Kidney (tissue), 14 donors: ENCODE data around the gene HOXB7. TPM values are rescaled to one million over a fixed set of nuclear protein-coding genes. Genes with fewer than 3 reads are reported as not detected.
A peak's percentile ranks its signal among the peaks of the same experiment; 100 is the strongest.

Source experiments
- DNase-seq, 5 donors: peaks; one replicate each; pipeline ENCODE4 v3.0.0-alpha.2; 2013 to 2020
- FAIRE-seq: peaks from 2 replicates; lab custom pipeline; 2012; peaks lifted over from hg19 to GRCh38; lab: Jason Lieb, UNC
- H3K27ac ChIP-seq, 2 donors: one replicate each; pipeline ENCODE4 v1.7.0; 2013; ENCODE audit warnings: low read depth in 2 of 2, low read length in 2 of 2, inconsistent platforms in 1 of 2
- H3K27me3 ChIP-seq: one replicate; pipeline ENCODE4 v1.7.1; 2013; ENCODE audit warnings: low read length, inconsistent platforms; ENCODE audit not compliant: control insufficient read depth, insufficient read depth
- H3K36me3 ChIP-seq, 3 donors: one replicate each; pipeline versions ENCODE4 v1.7.0 to v1.7.1; 2013; ENCODE audit warnings: low read length in 3 of 3, control low read depth in 1 of 3, inconsistent platforms in 1 of 3; ENCODE audit not compliant: insufficient read depth in 3 of 3, control insufficient read depth in 2 of 3
- H3K4me1 ChIP-seq, 3 donors: one replicate each; pipeline versions ENCODE4 v1.7.0 to v1.7.1; 2013; ENCODE audit warnings: low read length in 3 of 3, inconsistent platforms in 1 of 3, low read depth in 1 of 3; ENCODE audit not compliant: control insufficient read depth in 2 of 3, insufficient read depth in 2 of 3
- H3K4me3 ChIP-seq, 3 donors: one replicate each; pipeline versions ENCODE4 v1.7.0 to v1.8.1; 2013; ENCODE audit warnings: low read length in 3 of 3, control low read depth in 1 of 3, inconsistent platforms in 1 of 3
- H3K9ac ChIP-seq, 3 donors: one replicate each; pipeline versions ENCODE4 v1.7.0 to v1.7.1; 2013; ENCODE audit warnings: low read length in 3 of 3, control low read depth in 1 of 3, inconsistent platforms in 1 of 3
- H3K9me3 ChIP-seq, 3 donors: one replicate each; pipeline versions ENCODE4 v1.7.0 to v1.7.1; 2013; ENCODE audit warnings: low read length in 3 of 3, control low read depth in 1 of 3, inconsistent platforms in 1 of 3; ENCODE audit not compliant: control insufficient read depth in 2 of 3, insufficient read depth in 1 of 3
- CTCF ChIP-seq: IDR thresholded peaks from 3 replicates; pipeline ENCODE4 v1.5.1; 2012; ENCODE audit warnings: mild to moderate bottlenecking, moderate library complexity, borderline replicate concordance; ENCODE audit not compliant: insufficient read depth; ENCODE audit errors: extremely low read depth
- intact Hi-C: fragments of 100-400 bp; cut with DNase I; formaldehyde crosslinking; loops from one replicate; pipeline ENCODE4 v1.11.1; 2022
- polyA plus RNA-seq: library from polyadenylated mRNA; stranded (reverse); fragments of 350-450 nt; fragmentation: Illumina TruSeq; extraction: RNeasy Lipid Tissue Mini Kit (QIAGEN cat#74804); gene quantifications from one replicate; pipeline ENCODE4 v1.2.3, GENCODE V29; 2014; ENCODE audit warnings: low read depth, low replicate concordance; ENCODE audit not compliant: insufficient read depth
- total RNA-seq: library from RNA; stranded (reverse); fragmentation: NEBNext Ultra II Directional; extraction: Animal tissue kit (Norgen Biotek cat#: 25700); gene quantifications from one replicate; pipeline ENCODE4 v1.2.1, GENCODE V29; 2021
- donor health status: control.
- donor health status: control.
- donor health status: control.
- donor health status: control.
- donor health status: control.
- donor health status: DM: yes; HTN: yes; CAD: no.
- donor health status: Normal renal cell carcinoma (clear cell type).

HOXB7 gene
- total and polyA plus RNA-seq, 2 donors from 2014 or later, result 45.4 to 49.6 TPM

- Histone ChIP-seq H3K9ac (peak overlapping the region; percentile 31 to 82 (median 37)), H3K4me1 (peaks cover 25 to 40% (median 38%) of the 10 kb centered on the region in 3 donors), H3K27me3 (no peaks in the 10 kb centered on the region), H3K27ac (peak overlapping the region; percentile 81 to 86), H3K4me3 (peak overlapping the region in 1 of 3 donors; percentile 51), H3K36me3 (peaks cover 2 to 5% (median 2%) of the 10 kb centered on the region in 3 donors), H3K9me3 (no peaks in the 10 kb centered on the region)
- FAIRE-seq (no peak), DNase-seq (no peak)
- no peak for TF ChIP-seq CTCF
- intact Hi-C loops, result no loop called here
These were observed 41.0 kb downstream of the HOXB7 start for GRCh38 chr17:48569674-48570324.

- Histone ChIP-seq H3K9me3 (no peaks in the 10 kb centered on the region), H3K4me1 (peaks cover 25 to 40% (median 38%) of the 10 kb centered on the region in 3 donors), H3K36me3 (peaks cover 2 to 5% (median 2%) of the 10 kb centered on the region in 3 donors), H3K27ac (peak overlapping the region; percentile 18 to 81), H3K9ac (peak overlapping the region in 2 of 3 donors; percentile 26 to 70), H3K4me3 (peak overlapping the region in 1 of 3 donors; percentile 51), H3K27me3 (no peaks in the 10 kb centered on the region)
- no peak for TF ChIP-seq CTCF
- intact Hi-C loops, result no loop called here
- DNase-seq (no peak), FAIRE-seq (no peak)
These were observed 41.6 kb downstream of the HOXB7 start for GRCh38 chr17:48569240-48569582.

GRCh38 chr17:48568499-48569239 lies 42.1 kb downstream of the HOXB7 start:
- Histone ChIP-seq H3K36me3 (peaks cover 2 to 5% (median 2%) of the 10 kb centered on the region in 3 donors), H3K9me3 (no peaks in the 10 kb centered on the region), H3K4me3 (peak overlapping the region; percentile 10 to 44 (median 23)), H3K27ac (peak overlapping the region; percentile 18 to 33), H3K9ac (peak overlapping the region in 2 of 3 donors; percentile 26 to 70), H3K27me3 (no peaks in the 10 kb centered on the region), H3K4me1 (peaks cover 25 to 40% (median 38%) of the 10 kb centered on the region in 3 donors)
- FAIRE-seq, result no peak
- intact Hi-C loops, result no loop called here
- peak in 2 of 5 donors; percentile 73 to 75 for DNase-seq
- no peak for TF ChIP-seq CTCF
